Cardiac fibroblast (primary cell): ENCODE measurements around the gene SLC8A3.

Source experiments
- DNase-seq, 2 donors: peaks; one replicate each; pipeline versions ENCODE4 v3.0.0 to v3.0.0-alpha.2; 2010; ENCODE audit warnings: low read depth in 2 of 2
- H3K4me3 ChIP-seq, 2 donors: replicated peaks in 1 of 2; 1 replicate in 1 of 2; 2 replicates in 1 of 2; pipeline ENCODE4 v1.5.1; 2011; ENCODE audit warnings: low read depth in 2 of 2, low read length in 2 of 2, mild to moderate bottlenecking in 2 of 2, moderate library complexity in 1 of 2
- CTCF ChIP-seq: IDR thresholded peaks from one replicate; pipeline ENCODE4 v1.5.1; 2011; ENCODE audit warnings: low read depth, mild to moderate bottlenecking, low read length, inconsistent platforms

Gene SLC8A3

GRCh38 chr14:70002589-70003346, 186.0 kb downstream of the SLC8A3 start:
- no peak overlapping the region for H3K4me3 ChIP-seq
- TF ChIP-seq CTCF: no peak
- no peak for DNase-seq

- DNase-seq: no peak
- no peak overlapping the region for H3K4me3 ChIP-seq
- TF ChIP-seq CTCF: no peak
Observed at GRCh38 chr14:70000601-70001000, 188.2 kb downstream of the SLC8A3 start.

- DNase-seq: peak; percentile 50 to 86
- no peak for TF ChIP-seq CTCF
- no peak overlapping the region for H3K4me3 ChIP-seq
Observed at GRCh38 chr14:69999261-69999674, 189.5 kb downstream of the SLC8A3 start.

- no peak overlapping the region for H3K4me3 ChIP-seq
- no peak for TF ChIP-seq CTCF
Observed at GRCh38 chr14:69997849-69998248, 190.9 kb downstream of the SLC8A3 start.

GRCh38 chr14:69996216-69996615, 192.5 kb downstream of the SLC8A3 start:
- TF ChIP-seq CTCF: no peak
- peak; percentile 22 to 67 for DNase-seq
- no peak overlapping the region for H3K4me3 ChIP-seq

More at GRCh38 chr14:69997849-69998248, 190.9 kb downstream of the SLC8A3 start:
- DNase-seq: peak; percentile 82 to 83
